ENCODE results near the gene PRR36.

PRR36 gene

DNA sequence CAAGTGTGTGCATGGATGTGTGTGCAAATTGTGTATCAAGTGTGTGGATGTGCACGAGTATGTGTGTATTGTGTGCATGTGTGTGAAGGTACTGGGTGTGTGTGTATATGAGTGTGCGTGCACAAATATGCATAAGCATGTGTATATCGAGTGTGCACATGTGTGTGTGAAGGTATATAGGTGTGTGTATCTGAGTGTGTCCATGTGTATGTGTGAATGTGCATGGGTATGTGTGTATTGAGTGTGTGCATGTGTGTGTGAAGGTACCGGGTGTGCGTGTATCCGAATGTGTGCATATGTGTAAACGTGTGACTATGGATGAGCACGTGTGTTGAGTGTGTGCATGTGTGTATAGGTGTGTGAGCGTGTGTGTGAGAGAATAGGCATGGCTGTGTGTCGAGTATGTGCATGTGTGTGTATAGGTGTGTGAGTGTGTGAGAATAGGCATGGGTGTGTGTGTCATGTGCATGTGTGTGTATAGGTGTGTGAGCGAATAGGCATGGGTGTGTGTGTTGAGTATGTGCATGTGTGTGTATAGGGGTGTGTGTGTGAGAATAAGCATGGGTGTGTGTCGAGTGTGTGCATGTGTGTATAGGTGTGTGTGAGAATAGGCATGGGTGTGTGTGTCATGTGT, 31.4 kb downstream of the PRR36 start:
- no peak for DNase-seq

DNA sequence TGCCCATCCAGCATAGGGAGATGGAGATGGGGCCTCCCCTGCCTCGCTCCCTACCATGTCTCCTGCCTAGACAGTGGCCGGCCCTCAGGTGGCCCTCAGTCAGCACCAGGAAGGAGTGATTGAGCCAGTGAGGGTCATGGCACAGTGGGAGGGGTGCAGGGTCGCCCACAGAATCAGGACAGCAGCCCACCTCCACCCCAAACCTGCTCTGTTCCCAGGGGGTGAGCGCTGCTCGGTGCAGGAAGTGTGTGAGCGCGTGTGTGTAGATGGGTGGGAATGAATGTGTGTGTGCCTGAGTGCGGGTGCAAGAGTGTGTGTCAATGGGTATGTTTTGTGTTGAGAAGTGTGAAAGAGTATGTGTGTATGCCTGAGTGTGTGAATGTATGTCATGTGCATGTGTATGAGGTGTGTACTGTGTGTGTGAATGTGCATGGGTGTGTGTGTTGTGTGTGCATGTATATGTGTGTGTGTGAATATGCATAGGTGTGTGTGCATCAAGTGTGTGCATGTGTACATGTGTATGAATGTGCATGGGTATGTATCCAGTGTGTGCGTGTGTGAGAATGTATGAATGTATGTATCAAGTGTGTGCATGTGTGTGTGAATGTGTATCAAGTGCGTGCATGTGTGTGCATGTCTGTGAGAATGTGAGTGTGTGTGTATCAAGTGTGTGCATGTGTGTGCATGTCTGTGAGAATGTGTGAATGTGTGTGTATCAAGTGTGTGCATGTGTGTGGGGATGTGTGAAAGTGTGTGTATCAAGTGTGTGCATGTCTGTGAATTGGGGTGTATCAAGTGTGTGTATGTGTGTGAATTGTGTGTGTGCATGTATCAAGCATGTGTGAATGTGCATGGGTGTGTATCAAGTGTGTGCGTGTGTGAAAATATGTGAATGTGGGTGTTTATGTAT, 32.2 kb downstream of the PRR36 start:
- DNase-seq = no peak

GRCh38 chr19:7840629-7841028, 33.6 kb downstream of the PRR36 start:
- DNase-seq = no peak

DNA sequence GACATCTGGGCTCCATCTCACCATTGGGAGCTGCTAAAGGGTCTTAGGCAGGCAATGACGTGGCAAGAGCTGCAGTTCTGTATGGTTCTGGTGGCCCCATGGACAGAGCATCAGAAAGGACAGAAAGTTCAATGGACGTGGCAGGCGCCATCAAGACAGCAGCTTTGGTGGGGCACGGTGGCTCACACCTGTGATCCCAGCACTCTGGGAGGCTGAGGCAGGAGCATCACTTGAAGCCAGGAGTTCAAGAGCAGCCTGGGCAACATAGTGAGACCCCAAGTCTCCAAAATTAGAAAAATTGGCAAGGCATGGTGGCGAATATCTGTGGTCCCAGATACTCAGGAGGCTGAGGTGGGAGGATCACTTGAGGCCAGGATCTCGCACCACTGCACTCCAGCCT, 34.7 kb downstream of the PRR36 start:
- no peak for DNase-seq

DNA sequence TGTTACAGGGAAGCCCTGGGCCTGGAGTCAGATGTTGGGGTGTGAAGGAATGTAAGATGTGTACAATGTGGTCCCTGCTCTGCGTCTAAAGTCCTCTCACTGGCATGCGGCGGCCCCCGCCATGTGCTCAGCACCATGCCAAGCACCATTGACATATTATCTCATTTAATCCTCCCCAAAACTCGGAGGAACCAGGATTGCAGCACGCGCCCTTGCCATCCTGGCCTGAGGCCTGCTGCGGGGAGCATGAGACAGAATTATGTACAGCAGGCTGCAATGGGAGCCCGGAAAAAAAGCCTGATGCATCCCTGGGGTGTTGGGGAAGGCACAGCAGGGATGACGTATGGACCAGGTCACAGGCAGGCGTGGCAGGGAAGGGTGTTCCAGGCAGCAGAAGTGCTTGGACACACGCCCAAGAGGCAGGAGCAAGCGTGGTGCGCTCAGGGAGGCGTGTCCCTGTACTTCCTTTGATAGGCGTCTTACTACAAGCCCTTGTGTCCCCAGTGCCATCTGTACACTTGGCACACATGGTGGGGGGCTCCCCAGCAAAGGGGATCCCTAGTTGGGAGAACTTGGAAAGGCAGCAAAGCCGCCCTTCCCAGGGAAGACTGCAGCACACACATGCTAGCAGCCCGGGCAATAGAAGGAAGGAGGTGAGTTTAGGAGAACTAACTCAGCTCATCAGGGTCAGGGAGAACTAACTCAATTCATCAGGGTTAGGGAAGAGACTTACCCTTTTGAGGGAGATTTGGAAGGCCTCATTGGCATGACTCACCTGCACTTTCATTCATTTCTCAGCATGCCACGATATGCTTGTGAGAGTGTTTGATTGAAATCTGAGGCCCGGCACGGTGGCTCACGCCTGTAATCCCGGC, 40.7 kb downstream of the PRR36 start:
- DNase-seq = no peak

DNA sequence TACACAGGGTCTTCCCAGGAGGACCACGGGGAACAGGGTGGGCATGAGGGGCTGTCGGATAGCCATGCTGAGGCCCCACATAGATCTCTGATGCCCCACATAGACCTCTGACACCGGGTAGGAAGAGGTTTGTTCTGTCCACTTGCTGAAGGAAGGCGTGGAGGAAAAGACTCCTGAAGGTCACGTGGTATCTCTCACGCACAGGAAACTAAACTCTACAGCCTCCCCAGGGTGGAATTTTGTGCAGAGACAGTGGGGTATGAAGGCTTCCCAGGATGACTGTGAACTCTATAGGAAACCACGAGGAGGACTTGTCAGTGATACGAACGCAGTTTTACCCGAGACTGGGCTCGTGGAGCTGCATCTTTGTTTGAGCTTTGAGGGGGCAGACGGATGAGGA, 41.4 kb downstream of the PRR36 start:
- DNase-seq = no peak

DNA sequence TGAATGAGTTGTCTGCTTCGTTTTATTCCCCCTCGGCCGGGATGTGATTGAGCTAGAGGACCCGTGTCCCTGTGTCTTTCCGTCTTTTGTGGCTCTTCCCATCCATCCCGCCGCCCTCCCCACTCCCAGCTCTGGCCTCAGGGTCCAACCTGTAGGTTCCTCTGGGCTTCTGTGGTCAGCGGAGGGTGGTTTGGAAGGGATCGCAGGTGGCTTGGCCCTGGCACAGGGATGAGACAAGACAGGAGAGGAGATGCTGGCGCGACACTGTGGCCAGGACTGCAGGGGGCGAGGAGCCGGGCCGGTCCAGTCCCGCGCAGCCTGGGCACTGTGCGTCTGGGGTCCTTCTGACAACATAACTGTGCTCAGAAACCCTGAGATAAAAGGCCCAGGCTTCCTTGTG, 42.2 kb downstream of the PRR36 start:
- DNase-seq = no peak

- DNase-seq = no peak
Measured at GRCh38 chr19:7831452-7831851, 42.7 kb downstream of the PRR36 start.

- no peak for DNase-seq
Measured at GRCh38 chr19:7830823-7831222, 43.4 kb downstream of the PRR36 start.

- DNase-seq = no peak
Measured at GRCh38 chr19:7830272-7830771, 43.9 kb downstream of the PRR36 start.

GRCh38 chr19:7829561-7830271, 44.5 kb downstream of the PRR36 start, which contains the start of gene EVI5L:
TSS of gene EVI5L (plus strand) at chr19:7830218. CDS start at chr19:7846543, 16,325 bp downstream.
- DNase-seq = peak; percentile 100

GRCh38 chr19:7829166-7829520, 45.0 kb downstream of the PRR36 start:
- DNase-seq = no peak

GRCh38 chr19:7823686-7824301, 50.4 kb downstream of the PRR36 start:
- no peak for DNase-seq

DNA sequence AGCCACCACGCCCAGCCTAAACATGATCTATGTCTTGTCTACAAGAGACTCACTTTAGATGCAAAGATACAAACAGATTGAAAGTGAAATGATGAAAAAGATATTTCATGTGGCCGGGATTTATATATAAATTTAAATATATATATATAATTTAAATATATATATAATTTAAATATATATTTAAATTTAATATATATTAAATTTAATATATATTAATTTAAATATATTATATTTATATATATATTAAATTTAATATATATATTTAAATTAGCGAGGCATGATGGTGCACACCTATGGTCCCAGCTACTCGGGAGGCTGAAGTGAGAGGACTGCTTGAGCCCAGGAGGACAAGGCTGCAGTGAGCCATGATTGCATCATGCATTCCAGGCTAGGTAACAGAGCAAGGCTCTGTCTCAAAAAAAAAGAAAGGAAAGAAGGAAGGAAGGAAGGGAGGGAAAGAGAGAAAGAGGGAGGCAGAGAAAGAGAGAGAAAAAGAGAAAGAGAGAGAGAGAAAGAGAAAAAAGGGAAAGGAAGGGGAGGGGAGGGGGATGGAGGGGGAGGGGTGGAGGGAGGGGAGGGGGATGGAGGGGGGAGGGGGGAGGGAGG, 51.2 kb downstream of the PRR36 start:
- DNase-seq = no peak

- no peak for DNase-seq
Measured at GRCh38 chr19:7820588-7820987, 53.6 kb downstream of the PRR36 start.

GRCh38 chr19:7819337-7819736, 54.9 kb downstream of the PRR36 start:
- no peak for DNase-seq

DNA sequence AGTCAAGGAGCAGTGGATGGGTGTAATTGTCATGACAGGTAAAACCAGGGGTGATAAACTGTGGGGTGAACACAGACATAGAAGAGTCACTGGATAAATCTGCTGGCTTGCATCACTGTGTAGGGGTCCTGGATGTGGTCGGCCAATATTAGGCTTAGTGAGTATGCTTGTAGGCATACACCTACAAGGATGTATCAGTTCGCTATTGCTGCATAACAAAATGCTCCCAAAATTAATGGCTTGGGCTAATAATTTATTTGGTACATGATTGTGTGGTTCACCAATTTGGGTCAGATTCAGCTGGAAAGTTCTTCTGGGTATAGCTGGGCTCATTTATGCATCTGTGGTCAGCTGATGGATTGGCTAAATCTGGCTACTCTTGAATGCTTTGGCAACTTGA, 55.4 kb downstream of the PRR36 start:
- DNase-seq = no peak

All from NCI-H2227 treated with DMSO at 0.1 percent for 48 hours (cell line).